H1 (cell line): ENCODE data around the gene CCDC171. TPM values are rescaled to one million over a fixed set of nuclear protein-coding genes. Genes with fewer than 3 reads are reported as not detected.

Source experiments
- KDM4A ChIP-seq: IDR thresholded peaks from one replicate; pipeline ENCODE4 v1.7.1; 2012; ENCODE audit warnings: low read depth, mild to moderate bottlenecking, moderate library complexity, low read length, inconsistent platforms; ENCODE audit not compliant: severe bottlenecking
- polyA plus RNA-seq, 7 experiments: library from polyadenylated mRNA; depleted of rRNA in 3 of 7; stranded (reverse) in 5 of 7; unstranded in 2 of 7; fragments of >200 nt in 5 of 7; fragments of 200-250 nt in 2 of 7; gene quantifications; 1 replicate in 5 of 7; 2 replicates in 1 of 7; 4 replicates in 1 of 7; pipeline versions ENCODE4 v1.2.1 to v1.2.3, GENCODE V29; 2011 to 2013; ENCODE audit warnings: missing spikeins in 2 of 7, mixed read lengths in 2 of 7
- total RNA-seq: library from RNA; stranded (reverse); fragmentation: NEBNext Ultra II Directional; extraction: Animal tissue kit (Norgen Biotek cat#: 25700); gene quantifications from 2 replicates; pipeline ENCODE4 v1.2.1, GENCODE V29; 2021

Gene CCDC171
- total and polyA plus RNA-seq, 2 of the 8 experiments (the other 6 are each of a cell fraction or from before 2014, with no cell fraction given) = 0.83 to 2.3 TPM

DNA sequence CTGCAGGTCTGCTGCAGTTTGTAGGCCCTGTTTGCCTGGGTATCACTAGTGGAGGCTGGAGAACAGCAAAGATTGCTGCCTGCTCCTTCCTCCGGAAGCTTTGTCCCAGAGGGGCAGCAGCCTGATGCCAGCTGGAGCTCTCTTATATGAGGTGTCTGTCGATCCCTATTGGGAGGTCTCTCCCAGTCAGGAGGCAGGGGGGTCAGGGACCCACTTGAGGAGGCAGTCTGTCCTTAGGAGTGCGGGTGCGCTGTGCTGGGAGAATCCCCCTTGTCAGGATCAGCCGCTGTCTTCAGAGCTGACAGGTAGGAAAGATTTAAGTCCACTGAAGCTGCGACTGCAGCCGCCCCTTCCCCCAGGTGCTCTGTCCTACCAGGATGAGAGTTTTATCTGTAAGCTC lies 64.9 kb downstream of the CCDC171 start (continued):
- no peak for TF ChIP-seq KDM4A
- TF ChIP-seq, all 59 proteins: peak for 0
